LNCaP clone FGC (cell line): ENCODE data around the gene ADGRV1.
"Not testable (repeated sequence)": the region's sequence is repeated elsewhere in the genome, so short reads cannot be mapped to it uniquely, and the experiment has no call there.

Source experiments
- DNase-seq: peaks from one replicate; pipeline ENCODE4 v3.0.0-alpha.2; 2011; ENCODE audit warnings: low read depth
- H3K4me3 ChIP-seq: 2 replicates; pipeline ENCODE4 v1.5.1; 2011; ENCODE audit warnings: mild to moderate bottlenecking, low read depth, low read length, control low read depth
- CTCF ChIP-seq: IDR thresholded peaks from 2 replicates; pipeline ENCODE4 v1.5.1; 2012; ENCODE audit warnings: mild to moderate bottlenecking; ENCODE audit not compliant: control insufficient read depth, insufficient read depth; ENCODE audit errors: extremely low read depth

The ADGRV1 gene

GRCh38 chr5:90615355-90615754 lies 56.8 kb downstream of the ADGRV1 start:
- no peak overlapping the region for H3K4me3 ChIP-seq
- no peak for DNase-seq
- no peak for TF ChIP-seq CTCF

GRCh38 chr5:90618071-90618470 lies 59.5 kb downstream of the ADGRV1 start:
- no peak for TF ChIP-seq CTCF
- no peak for DNase-seq
- no peak overlapping the region for H3K4me3 ChIP-seq

GRCh38 chr5:90619762-90620161 lies 61.2 kb downstream of the ADGRV1 start:
- not testable (repeated sequence) for DNase-seq, H3K4me3 ChIP-seq

- DNase-seq: no peak
- H3K4me3 ChIP-seq: no peak overlapping the region
- TF ChIP-seq CTCF: no peak
These were observed 63.3 kb downstream of the ADGRV1 start for GRCh38 chr5:90621848-90622247.

- H3K4me3 ChIP-seq: no peak overlapping the region
- TF ChIP-seq CTCF: no peak
- DNase-seq: no peak
These were observed 67.9 kb downstream of the ADGRV1 start for GRCh38 chr5:90626493-90626892.

GRCh38 chr5:90628492-90628891 lies 69.9 kb downstream of the ADGRV1 start:
- no peak for TF ChIP-seq CTCF
- no peak for DNase-seq
- H3K4me3 ChIP-seq: no peak overlapping the region

GRCh38 chr5:90632791-90633190 lies 74.2 kb downstream of the ADGRV1 start:
- H3K4me3 ChIP-seq: no peak overlapping the region
- no peak for TF ChIP-seq CTCF
- no peak for DNase-seq

- TF ChIP-seq CTCF: no peak
- no peak for DNase-seq
- H3K4me3 ChIP-seq: no peak overlapping the region
These were observed 78.4 kb downstream of the ADGRV1 start for GRCh38 chr5:90636948-90637347.
